HG03520 (cell line): ENCODE results near the gene ZEB2.

Source experiments
- ATAC-seq: cut with Tn5 transposase; IDR thresholded peaks from one replicate; pipeline ENCODE4 v1.9.1; 2021; ENCODE audit warnings: mild to moderate bottlenecking, moderate library complexity; ENCODE audit not compliant: unreplicated experiment

ZEB2 gene

DNA sequence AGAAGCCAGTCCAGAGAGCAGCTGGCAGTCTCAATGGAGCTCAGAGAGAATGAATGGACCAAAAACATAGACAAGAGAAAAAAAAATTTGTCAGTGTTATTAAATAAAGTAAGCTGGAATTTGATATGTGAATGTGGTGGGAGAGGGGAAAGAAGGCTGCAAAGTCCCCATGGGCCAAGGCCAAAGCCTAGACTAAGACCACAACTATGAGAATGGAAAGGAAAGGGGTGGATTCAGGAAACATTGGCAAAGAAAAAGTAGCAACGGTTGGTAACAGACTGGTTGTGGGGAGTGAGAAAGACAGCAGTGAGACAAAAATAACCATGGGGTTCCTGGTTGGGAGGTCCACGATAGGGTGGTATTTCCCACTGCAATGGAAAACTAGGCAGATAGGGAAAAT lies 47.0 kb downstream of the ZEB2 start:
- no peak for ATAC-seq

DNA sequence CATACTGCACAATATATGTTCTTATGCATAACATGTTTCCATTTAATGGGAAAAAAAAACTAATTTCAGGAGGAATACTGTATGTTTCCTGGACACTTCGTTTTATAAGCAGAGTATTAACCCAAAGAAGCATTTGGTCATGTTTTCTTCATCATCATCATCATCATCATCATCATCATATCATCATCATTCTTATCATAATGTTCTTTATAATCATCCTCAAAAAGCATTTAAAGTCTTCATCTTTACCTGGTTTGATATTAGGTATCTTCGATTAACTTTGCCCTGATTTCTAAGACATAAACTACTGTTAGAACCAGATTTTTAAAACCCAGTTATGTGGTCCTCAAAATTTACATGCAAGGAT lies 47.9 kb downstream of the ZEB2 start:
- ATAC-seq = no peak

DNA sequence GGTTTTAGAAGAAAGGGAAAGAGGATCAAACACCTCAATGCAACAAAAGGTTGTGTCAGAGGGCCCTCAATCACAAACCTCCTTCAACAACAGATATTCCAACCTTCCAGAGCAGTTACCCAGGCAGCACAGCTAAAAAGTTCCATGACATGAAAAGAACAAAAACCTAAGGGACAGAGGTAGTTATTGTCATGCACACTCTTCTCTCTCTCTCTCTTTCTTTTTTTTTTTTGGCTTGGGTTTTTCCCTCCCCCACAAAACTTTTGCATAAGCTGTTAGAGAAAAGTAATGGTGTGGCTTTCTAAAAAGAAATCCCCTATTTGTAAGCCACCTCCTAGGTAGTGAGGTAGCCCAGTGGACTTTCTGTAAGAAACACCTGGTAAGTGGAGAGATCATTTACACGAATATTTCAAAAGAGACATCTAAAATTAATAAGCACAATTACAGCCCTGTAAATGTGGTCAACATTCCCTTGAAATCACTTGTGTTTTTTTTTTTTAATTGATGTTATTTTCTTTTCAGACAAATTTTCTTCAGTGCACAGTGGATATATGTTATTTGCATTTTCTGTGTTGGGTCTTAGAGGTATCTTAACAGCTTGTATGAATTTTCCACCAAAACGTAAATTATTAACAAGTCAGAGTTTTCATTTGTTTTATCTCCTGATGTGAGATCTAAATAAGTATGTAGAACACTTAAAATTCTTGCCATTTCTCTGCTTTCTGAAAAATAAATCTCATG lies 48.4 kb downstream of the ZEB2 start:
- peak; percentile 93 for ATAC-seq

DNA sequence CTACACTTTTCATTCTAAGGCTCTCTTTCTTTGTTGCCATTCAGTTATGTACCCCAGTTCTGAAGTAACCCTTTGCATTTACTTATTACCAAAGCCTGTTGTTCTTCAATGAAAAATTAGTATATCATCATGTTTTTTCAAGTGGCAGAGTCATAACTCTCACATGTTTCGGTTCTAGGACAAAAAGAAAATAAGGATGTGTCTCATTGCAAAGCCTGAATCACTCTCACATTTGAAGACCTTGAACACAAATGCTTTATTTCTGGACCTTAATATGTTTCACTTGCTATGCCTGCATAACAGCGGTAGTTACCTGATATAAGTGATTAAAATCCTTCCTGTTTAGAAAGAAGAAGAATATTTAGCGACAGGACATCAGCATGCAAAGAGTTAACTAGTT lies 49.1 kb downstream of the ZEB2 start:
- ATAC-seq = no peak

DNA sequence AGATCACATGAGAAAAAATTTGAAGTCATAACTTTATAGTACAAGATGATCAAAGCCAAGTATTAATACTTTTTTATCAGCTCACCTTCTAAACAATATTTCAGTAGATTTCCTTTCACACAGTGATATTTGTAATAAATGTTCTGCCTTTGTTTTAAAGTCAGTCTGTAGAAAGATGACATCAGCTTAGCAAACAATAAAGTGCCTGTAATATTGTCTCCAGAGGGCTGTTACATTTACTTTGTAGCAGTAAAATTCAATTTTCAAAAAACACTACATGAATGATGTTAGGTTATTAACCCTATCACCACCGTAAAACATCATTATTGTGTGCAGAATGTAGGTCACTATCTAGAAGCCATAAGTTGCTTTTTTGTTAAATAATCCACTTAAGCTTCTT lies 49.6 kb downstream of the ZEB2 start:
- ATAC-seq = no peak

DNA sequence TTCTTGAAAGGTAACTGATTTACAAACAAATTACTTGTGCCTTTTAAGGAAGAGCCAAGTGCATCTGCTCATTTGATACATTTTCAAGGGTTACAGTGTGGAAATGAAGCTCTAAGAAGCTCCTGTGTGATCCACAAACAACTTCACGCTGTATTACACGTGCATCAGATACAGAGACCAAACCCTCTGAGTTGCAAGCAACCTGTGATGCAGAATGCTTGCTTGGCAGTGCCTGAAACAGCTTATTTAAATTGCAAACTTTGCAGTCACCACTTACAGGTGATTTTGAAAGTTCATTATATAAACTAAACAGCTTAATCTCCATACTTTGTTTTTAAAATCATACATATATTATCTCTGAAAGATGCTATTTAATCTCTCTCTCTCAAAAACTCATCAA lies 50.1 kb downstream of the ZEB2 start:
- ATAC-seq = no peak

DNA sequence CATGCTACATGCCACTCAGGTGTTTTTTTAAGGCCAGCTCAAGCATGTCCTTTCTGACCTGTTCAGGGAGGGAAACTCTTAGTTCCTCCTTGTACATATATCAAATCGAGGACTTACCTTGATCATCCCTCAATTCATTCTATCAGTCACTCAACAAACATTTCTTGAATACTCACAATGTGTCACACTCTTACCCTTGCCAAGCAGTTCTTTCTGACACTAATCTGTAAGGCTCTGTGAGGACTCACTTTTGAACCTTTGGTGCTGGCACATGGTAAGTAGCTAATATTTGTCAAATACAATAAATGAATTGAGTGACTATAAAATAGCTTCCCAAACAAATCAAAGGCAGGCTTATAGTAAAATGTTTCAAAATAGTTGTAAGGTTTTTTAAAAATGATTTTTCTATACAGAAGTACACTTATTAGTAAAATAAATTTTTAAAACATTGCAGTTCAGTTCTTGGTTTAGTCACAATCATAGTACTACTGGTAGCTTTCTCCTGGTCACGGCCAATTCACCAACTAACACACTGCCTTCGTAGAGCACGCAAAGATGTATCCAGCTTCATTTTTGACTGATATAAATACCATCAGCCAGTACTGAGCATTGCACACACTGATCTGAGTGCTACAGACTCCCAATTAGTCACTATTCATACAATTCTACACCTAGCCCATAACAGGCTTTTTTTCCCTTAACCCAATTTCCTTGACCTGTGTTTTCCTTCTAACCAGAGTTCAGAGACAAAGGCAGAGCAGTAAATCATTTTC lies 50.9 kb downstream of the ZEB2 start:
- ATAC-seq = no peak

DNA sequence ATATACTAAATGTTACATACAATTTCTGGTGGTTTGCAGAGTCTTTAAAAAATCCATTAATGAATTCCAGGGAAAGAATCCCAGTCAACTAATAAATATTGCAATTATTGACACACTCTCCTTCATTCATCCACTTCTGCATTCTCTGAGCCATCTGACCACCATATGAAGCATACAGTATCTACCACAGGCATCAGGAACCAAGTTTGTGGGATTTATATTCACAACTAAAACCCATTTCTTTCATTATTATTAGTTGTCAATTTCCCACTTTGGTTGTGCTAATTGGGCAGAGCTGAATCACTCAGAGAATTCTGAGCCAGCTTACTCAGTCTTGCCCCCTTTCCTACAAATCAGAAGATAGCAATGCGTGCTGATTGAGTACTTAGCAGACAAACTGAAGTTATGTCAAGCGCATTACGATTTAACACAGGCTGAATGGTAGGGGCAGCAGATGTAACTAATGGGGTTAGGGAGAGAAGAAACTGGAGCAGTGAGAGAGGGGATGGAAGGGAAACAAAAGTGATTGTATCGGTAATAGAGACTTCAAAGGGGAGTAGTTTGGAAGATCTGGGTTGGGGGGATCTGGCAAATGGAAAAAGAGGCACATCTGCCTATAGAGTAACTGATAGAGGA lies 52.3 kb downstream of the ZEB2 start:
- ATAC-seq = no peak

DNA sequence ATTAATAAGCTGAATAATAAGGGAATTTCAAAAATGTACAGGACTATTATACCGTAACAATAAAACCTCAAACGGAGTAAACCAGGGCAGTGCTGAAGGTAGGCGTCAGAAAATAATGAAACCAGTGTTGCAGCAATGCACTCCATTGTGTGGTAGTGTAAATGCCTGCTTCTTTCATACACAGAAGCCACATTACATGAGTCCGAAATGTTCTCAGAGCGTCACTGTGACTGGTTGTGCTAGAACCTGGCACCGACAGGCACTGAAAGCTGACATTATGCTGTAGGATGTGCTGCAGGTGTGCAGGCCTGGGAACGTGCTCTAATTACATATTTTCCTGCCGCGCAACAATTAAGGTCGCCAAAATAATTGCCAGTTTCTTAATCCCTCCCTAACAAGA lies 53.3 kb downstream of the ZEB2 start:
- no peak for ATAC-seq

DNA sequence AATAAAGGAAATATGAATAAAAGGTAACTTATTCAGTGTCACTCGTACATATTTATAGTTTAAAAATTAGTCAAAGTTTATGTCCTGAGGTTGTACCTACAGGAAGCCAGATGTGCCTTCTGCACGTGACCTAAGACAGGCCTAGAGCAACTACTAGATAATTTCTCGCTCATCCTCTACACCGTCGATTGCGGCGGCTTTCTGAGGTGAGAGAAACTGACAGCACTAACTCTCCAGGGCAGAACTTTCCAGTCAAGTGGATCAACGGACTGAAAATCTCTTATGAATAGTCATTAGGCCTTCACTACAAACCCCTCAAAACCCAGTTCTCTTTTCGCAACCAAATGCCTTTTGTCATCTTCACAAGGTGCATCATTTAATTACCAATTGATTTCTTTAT lies 54.2 kb downstream of the ZEB2 start:
- ATAC-seq = no peak

DNA sequence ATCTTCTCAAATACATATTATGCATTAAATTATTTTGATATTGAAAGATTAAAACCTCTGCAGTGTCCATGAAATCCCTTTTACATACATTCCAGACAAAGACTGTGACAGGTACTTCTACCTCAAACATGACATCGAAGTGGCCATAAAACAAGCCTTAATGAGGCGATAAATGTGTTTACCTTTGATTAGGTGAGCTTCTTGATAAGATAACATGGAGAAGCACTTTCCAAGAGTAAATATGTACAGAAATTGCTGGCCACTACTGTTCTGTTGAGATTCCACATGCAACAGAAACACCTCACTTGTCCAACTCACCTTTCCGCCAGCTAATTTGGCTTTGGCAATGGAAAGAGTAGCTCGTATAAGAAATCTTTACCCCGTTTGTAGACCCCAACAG lies 55.2 kb downstream of the ZEB2 start:
- no peak for ATAC-seq

DNA sequence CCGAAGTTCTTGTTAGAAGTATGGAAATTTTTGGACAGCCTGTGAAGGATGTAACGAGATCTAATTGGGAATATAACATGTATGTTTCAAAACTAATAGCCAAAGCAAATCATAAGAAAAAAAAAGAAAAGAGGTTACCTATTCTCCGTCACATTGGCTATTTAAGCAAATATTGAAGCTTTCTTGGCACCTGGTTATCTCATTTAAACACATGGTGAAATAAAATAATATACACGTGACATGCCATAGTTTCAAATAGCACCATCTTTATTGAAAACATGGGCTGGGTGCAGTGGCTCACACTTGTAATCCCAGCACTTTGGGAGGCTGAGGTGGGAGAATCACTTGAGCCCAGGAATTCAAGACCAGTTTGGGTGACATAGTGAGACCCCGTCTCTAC lies 56.7 kb downstream of the ZEB2 start:
- no peak for ATAC-seq

DNA sequence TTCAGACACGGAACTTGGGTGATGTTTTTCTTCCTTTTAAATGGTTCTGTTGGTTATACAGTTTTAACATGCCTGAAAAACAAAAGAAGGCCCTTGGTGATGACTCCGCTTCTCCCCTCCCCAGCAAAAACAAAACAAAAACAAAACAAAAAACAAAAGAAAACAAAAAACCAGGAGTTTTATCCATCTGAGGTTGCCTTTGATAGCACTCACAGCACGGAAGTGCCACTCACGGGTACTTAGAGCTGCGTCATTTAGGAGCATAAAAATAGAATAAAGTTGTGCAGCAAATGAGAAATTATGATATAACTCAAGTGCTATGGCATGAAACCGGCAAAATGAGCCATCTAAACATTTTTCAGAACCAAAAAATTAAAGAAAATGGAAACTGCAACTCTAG lies 57.7 kb downstream of the ZEB2 start:
- ATAC-seq = no peak

DNA sequence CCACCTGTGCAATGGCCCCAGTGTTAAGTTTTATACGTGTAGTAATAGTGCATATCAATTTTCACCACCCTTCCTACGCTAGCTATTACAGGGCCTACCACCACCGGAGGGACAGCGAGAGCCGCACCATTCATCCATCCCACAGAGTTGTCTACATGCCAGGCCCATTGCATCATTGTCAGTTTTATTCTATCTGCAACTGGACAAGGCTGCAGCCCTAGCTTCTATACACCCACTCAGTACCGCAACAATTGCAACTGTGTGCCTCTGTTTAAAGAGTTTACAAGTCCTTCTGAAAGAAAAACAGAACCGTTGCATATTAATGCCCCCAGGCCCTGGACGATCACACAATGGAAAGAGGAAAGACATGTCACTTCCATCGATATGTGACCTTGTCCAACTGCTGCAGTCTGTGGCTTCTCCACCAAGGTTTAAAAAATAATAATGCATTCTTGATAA lies 58.6 kb downstream of the ZEB2 start:
- ATAC-seq = no peak

DNA sequence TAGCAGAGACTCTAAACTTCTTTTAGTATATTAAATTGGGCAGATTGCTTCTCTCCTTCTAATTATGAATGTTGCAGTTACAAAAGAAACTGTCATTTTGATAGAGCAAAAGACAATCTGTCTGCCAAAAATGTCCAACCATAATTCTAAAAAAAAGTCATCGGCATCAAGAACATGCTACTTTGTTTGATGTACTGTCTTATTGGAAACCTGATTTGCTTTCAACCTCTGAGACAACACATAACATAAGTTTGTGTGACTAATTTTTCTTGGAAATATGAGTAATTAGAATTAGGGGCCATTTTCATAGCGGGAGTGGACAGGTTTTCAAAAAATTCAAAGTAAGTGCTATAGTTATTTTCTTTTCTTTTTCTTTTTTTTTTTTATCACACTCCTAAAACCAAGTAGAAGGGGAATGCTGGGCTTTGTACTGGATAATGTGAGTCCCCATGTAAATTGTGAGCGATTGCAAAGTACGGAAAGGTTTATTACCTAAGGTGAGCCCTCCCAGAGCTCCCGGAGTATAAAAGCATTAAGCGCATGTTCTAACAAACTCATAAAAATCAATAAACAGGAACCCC lies 59.1 kb downstream of the ZEB2 start:
- ATAC-seq = no peak

DNA sequence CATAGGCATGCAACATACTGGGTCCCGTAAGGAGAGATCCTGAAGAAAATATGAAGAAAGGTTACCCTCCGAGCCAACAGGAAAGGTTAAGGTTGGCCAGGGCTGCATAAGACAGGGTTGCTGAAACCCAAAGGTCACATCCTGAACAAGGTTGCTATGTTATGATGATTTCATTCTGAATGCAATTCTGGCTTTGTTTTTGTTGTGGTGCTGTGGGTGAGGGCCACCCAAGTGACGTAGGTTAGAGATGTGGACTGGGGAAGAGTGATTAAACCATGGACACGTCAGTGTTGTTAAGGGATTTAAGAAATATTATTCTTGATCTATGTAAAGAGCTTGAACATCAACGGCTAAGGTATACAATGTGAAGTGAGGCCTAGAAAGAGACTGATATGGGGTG lies 60.0 kb downstream of the ZEB2 start:
- no peak for ATAC-seq

DNA sequence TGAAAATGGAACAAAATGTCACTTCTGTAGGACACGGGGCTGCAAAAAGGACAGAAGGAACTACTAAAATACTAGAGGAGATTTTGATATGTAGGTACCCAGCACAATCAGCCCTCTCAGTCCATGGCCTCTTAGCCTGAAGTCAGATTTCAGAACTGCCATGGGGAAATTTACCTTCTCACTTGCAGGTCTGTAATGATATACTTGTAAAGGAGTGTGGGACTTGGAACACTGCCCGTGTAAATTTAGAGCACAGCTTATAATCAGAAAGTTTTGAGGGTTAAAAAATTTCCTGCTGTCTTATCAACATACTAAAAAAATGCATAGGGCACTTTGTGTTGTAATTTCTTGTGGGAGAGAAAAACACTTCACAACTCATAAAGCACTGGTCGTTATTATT lies 60.6 kb downstream of the ZEB2 start:
- no peak for ATAC-seq

DNA sequence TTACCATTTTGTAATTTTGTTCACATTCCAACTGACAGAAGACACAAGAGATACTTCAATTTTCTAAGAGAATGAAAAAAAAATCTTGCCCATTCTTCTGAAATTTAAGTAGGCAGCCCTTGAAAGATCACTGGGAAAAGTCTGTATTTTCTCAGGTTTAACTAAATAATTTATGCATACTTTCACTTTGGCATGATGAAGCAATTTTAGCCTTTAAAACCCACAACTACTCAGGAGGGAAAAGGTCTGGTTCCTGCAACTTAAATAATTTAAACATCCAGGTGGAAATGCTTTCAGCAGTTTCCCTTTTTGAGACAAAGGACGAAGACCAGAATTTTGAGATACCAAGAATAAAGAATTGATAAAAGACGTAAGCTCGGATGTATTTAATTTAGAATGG lies 61.4 kb downstream of the ZEB2 start:
- ATAC-seq = no peak

DNA sequence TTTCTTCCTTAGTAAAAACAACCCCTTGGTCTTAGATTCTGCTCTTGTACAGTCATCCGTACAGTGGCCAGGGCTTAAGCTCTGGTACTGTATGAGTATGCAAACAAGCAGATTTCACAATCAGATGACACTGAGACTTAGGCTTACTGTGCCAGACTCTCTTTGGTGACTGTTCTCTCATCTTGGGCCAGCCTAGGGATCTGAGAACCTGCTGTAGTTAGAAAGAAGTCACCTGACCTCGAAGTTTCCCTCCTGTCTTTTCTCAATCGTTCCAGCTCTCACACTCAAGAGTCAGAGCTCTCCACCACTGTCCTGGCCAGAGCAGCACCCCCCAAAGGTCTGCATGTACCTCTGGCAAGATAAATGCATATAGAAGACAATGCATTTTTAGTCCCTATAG lies 63.2 kb downstream of the ZEB2 start:
- no peak for ATAC-seq

DNA sequence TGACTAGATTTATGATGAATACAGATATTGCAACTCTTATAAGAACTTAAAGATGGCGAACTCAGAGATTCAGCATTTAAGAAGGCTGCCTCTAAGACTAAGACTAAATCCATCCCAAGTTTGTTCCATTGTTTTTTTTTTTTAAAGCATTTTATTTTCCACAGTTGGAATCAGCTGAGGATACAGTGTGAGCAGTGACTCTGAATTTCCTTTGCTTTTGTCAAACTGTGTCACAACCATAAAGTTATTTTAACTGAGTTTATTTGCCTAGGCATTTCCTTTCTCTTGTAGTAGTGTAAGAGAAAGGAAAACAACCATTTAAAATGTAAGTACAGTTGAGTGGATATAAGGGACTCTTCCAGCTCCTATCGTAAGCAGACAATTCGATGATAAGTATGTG lies 63.9 kb downstream of the ZEB2 start:
- ATAC-seq = no peak

DNA sequence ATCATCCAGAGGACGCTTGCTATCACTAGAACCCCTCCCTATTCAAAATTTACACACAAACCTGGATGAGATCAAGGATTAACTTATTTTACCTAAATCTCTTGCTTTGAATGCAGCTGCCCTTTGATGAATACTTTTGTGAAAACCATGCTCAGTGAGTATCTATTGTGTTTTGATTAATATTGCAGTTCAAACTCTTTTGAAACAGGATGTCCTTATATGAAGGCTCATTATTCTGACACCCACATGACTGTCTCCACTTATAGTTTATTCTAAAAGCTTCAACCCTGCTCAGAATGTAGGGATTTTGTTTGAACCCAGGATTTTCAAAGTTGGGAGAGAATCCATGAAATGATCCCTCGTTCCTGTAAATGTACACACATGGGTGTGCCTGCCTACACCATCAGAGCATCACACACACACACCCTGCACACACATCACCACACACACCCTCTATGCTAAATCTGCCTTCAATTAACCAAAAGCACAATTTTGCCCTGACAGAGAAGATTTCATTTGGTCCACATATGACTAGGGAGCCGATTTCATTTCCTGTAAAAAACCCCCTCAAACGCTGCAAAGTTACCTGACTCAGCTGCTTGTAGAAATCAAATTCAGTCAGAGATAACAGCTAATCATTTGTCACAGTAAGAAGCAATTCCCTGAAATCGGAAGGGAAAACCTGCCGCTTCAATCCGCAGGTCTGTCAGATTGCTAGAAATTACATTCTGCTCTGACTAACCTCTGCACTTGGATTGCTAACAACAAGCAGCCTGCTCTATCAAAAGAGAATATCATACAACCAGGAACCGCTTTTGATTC lies 65.2 kb downstream of the ZEB2 start:
- peak; percentile 45 for ATAC-seq
